HCT116 (cell line): ENCODE measurements around the gene TSC22D1. TPM values are rescaled to one million over a fixed set of nuclear protein-coding genes. Genes with fewer than 3 reads are reported as not detected.

Source experiments
- ATAC-seq: fragments of 200-7000 bp; cut with Tn5 transposase; 2 replicates; pipeline ENCODE4 v1.9.1; 2020; ENCODE audit warnings: mild to moderate bottlenecking, moderate library complexity
- BruUV-seq: library from RNA; stranded (reverse); fragments of 400-500 nt; replicated peaks from 2 replicates; lab custom pipeline; 2021; lab: Mats Ljungman, UMichigan
- CTCF ChIA-PET: fragments of 300-600 bp; sonication (Branson Sonifier 250); formaldehyde crosslinking; loops from one replicate; lab custom pipeline; 2021; ENCODE audit warnings: antibody characterized with exemption; lab: Charles Lee
- POLR2A ChIA-PET: fragments of 300-600, 350-600 bp; sonication (Branson Sonifier 250); formaldehyde crosslinking; loops from one replicate; lab custom pipeline; 2021; ENCODE audit warnings: antibody characterized with exemption; lab: Charles Lee
- RAD21 ChIA-PET, 2 experiments: fragments of 300-600 bp; sonication (Branson Sonifier 250); formaldehyde crosslinking; loops; one replicate each; lab custom pipeline; 2023; ENCODE audit warnings: low total read pairs in 2 of 2; ENCODE audit not compliant: uncharacterized antibody in 2 of 2, unreplicated experiment in 2 of 2, low non-redundant PET in 1 of 2; lab: Charles Lee
- DNase-seq: peaks from one replicate; pipeline ENCODE4 v3.0.0-alpha.2; 2010; ENCODE audit warnings: low read depth, low spot score
- H2AFZ ChIP-seq: fragments of 200-600 bp; shearing (Covaris generic), sonication (generic); 2 replicates; pipeline ENCODE4 v1.6.1; 2017; ENCODE audit warnings: low read depth, mixed run types, mixed read lengths, antibody characterized with exemption, low read length; ENCODE audit not compliant: poor library complexity, severe bottlenecking
- H3K27ac ChIP-seq: 2 replicates; pipeline ENCODE4 v1.5.1; 2012; ENCODE audit warnings: low read depth, low read length
- H3K27me3 ChIP-seq: fragments of 200-600 bp; sonication (generic); 2 replicates; pipeline ENCODE4 v1.6.1; 2016; ENCODE audit warnings: mixed run types, low read length, mixed read lengths; ENCODE audit not compliant: insufficient read depth
- H3K36me3 ChIP-seq, 2 experiments: fragments of 200-500 bp in 1 of 2; fragments of 200-600 bp in 1 of 2; sonication (Bioruptor generic) in 1 of 2; sonication (generic) in 1 of 2; 2 replicates each; pipeline versions ENCODE4 v1.5.1 to v1.6.1; 2014 to 2016; ENCODE audit warnings: low read length in 2 of 2, inconsistent platforms in 1 of 2, mixed read lengths in 1 of 2, mixed run types in 1 of 2; ENCODE audit not compliant: insufficient read depth in 2 of 2, control insufficient read depth in 1 of 2
- H3K4me1 ChIP-seq, 2 experiments: fragments of 200-600 bp in 1 of 2; sonication (generic) in 1 of 2; 2 replicates each; pipeline versions ENCODE4 v1.5.1 to v1.6.1; 2012 to 2017; ENCODE audit warnings: low read length in 2 of 2, inconsistent platforms in 1 of 2, mild to moderate bottlenecking in 1 of 2, mixed read lengths in 1 of 2, mixed run types in 1 of 2, moderate library complexity in 1 of 2; ENCODE audit not compliant: insufficient read depth in 2 of 2, control insufficient read depth in 1 of 2
- H3K4me2 ChIP-seq: fragments of 200-600 bp; sonication (generic); 2 replicates; pipeline ENCODE4 v1.6.1; 2017; ENCODE audit warnings: mixed run types, low read length, mixed read lengths
- H3K4me3 ChIP-seq, 2 experiments: fragments of 200-600 bp in 1 of 2; sonication (generic) in 1 of 2; replicated peaks in 1 of 2; 2 replicates each; pipeline ENCODE4 v1.5.1; 2011 to 2016; ENCODE audit warnings: low read length in 2 of 2, control low read depth in 1 of 2, low read depth in 1 of 2, mild to moderate bottlenecking in 1 of 2, mixed read lengths in 1 of 2, mixed run types in 1 of 2
- H3K79me2 ChIP-seq: fragments of 200-600 bp; sonication (generic); 2 replicates; pipeline ENCODE4 v1.6.1; 2017; ENCODE audit warnings: mild to moderate bottlenecking, mixed run types, low read length, moderate library complexity, mixed read lengths; ENCODE audit not compliant: insufficient read depth
- H3K9ac ChIP-seq: fragments of 200-600 bp; sonication (generic); 2 replicates; pipeline ENCODE4 v1.6.1; 2016; ENCODE audit warnings: low read length, mixed read lengths
- H3K9me2 ChIP-seq: fragments of 200-600 bp; sonication (generic), shearing (Covaris generic); 2 replicates; pipeline ENCODE4 v1.6.1; 2017; ENCODE audit warnings: mixed run types, mild to moderate bottlenecking, moderate library complexity; ENCODE audit not compliant: insufficient read depth
- H3K9me3 ChIP-seq, 2 experiments: fragments of 200-500 bp in 1 of 2; fragments of 200-600 bp in 1 of 2; sonication (Bioruptor generic) in 1 of 2; sonication (generic) in 1 of 2; 2 replicates each; pipeline ENCODE4 v1.6.1; 2014 to 2017; ENCODE audit warnings: low read length in 2 of 2, mixed read lengths in 2 of 2, inconsistent platforms in 1 of 2, low read depth in 1 of 2, mild to moderate bottlenecking in 1 of 2, mixed run types in 1 of 2, moderate library complexity in 1 of 2; ENCODE audit not compliant: control insufficient read depth in 1 of 2, insufficient read depth in 1 of 2
- H4K20me1 ChIP-seq: fragments of 200-600 bp; sonication (generic), shearing (Covaris generic); 2 replicates; pipeline ENCODE4 v1.6.1; 2017; ENCODE audit warnings: mixed run types, mild to moderate bottlenecking, moderate library complexity; ENCODE audit not compliant: insufficient read depth
- CBX3 ChIP-seq: IDR thresholded peaks from 2 replicates; pipeline ENCODE4 v1.6.1; 2012; ENCODE audit warnings: low read depth
- CEBPB ChIP-seq: IDR thresholded peaks from 2 replicates; pipeline ENCODE4 v1.6.1; 2012; ENCODE audit warnings: low read depth
- EGR1 ChIP-seq: IDR thresholded peaks from 2 replicates; pipeline ENCODE4 v1.6.1; 2012; ENCODE audit warnings: low read depth
- ELF1 ChIP-seq: IDR thresholded peaks from 2 replicates; pipeline ENCODE4 v1.6.1; 2012; ENCODE audit warnings: low read depth, borderline replicate concordance
- JUND ChIP-seq: IDR thresholded peaks from 2 replicates; pipeline ENCODE4 v1.6.1; 2012
- MAX ChIP-seq: IDR thresholded peaks from 2 replicates; pipeline ENCODE4 v1.6.1; 2012
- POLR2AphosphoS5 ChIP-seq: IDR thresholded peaks from 2 replicates; pipeline ENCODE4 v1.6.1; 2011; ENCODE audit warnings: mild to moderate bottlenecking, low read depth, low read length, moderate library complexity
- REST ChIP-seq: IDR thresholded peaks from 2 replicates; pipeline ENCODE4 v1.6.1; 2012; ENCODE audit warnings: low read depth
- SP1 ChIP-seq: IDR thresholded peaks from 2 replicates; pipeline ENCODE4 v1.6.1; 2012; ENCODE audit warnings: low read depth
- SRF ChIP-seq: IDR thresholded peaks from 2 replicates; pipeline ENCODE4 v1.6.1; 2012; ENCODE audit warnings: low read depth
- TCF7L2 ChIP-seq: IDR thresholded peaks from 2 replicates; pipeline ENCODE4 v1.7.0; 2011; ENCODE audit warnings: borderline replicate concordance, inconsistent platforms; ENCODE audit not compliant: insufficient read depth, insufficient read length; ENCODE audit errors: extremely low read depth
- ZBTB33 ChIP-seq: IDR thresholded peaks from 2 replicates; pipeline ENCODE4 v1.6.1; 2011; ENCODE audit warnings: mild to moderate bottlenecking, low read length, moderate library complexity; ENCODE audit not compliant: insufficient replicate concordance; ENCODE audit errors: extremely low read depth
- ZFX ChIP-seq: fragments of 450-650 bp; IDR thresholded peaks from 2 replicates; pipeline ENCODE4 v1.6.1; 2017
- intact Hi-C: fragments of 100-400 bp; cut with micrococcal nuclease; formaldehyde crosslinking; loops from 2 replicates; pipeline ENCODE4 v1.10.0; 2022
- total RNA-seq: library from RNA; stranded (reverse); gene quantifications from one replicate; pipeline ENCODE4 v1.2.1, GENCODE V29; 2021; ENCODE audit not compliant: unreplicated experiment

Gene TSC22D1
- total RNA-seq, 1 experiment from 2014 or later: 268 TPM

- Histone ChIP-seq H3K4me3 (no peak overlapping the region), H3K9ac (no peak overlapping the region), H3K27me3 (no peaks in the 10 kb centered on the region), H3K27ac (no peak overlapping the region), H3K4me2 (no peak overlapping the region), H3K4me1 (no peaks in the 10 kb centered on the region), H3K36me3 (no peaks in the 10 kb centered on the region), H3K9me2 (no peaks in the 10 kb centered on the region), H3K9me3 (no peaks in the 10 kb centered on the region), H4K20me1 (no peaks in the 10 kb centered on the region), H3K79me2 (no peaks in the 10 kb centered on the region), H2AFZ (no peak overlapping the region)
- ATAC-seq (peak; percentile 81), DNase-seq (no peak)
- ChIA-PET RAD21 (interaction anchor here in 1 of 2 experiments (0.6 kb wide), 1 partner anchor 331 kb away, joined by 5 read pairs; no protein-coding TSS in a partner anchor), POLR2A (interaction anchor here (0.6 kb wide), 1 partner anchor 328 kb away, joined by 3 read pairs; no protein-coding TSS in a partner anchor), CTCF (no interaction called here)
- TF ChIP-seq POLR2AphosphoS5 (no peak), ZBTB33 (no peak), EGR1 (no peak), ELF1 (no peak), SRF (no peak), TCF7L2 (no peak), MAX (no peak), CEBPB (no peak), REST (no peak), JUND (no peak), SP1 (no peak), ZFX (no peak), CBX3 (no peak)
- no TSS peak for BruUV-seq
- intact Hi-C loops: no loop called here
Measured at GRCh38 chr13:44591316-44591715, 15.2 kb upstream of the TSC22D1 start.
